Endothelial cell of umbilical vein (primary cell): ENCODE measurements around the gene RIC1. TPM values are rescaled to one million over a fixed set of nuclear protein-coding genes. Genes with fewer than 3 reads are reported as not detected.
"Not testable (repeated sequence)": the region's sequence is repeated elsewhere in the genome, so short reads cannot be mapped to it uniquely, and the experiment has no call there.

Experiments
- BruUV-seq: library from RNA; stranded (reverse); fragments of 400-500 nt; replicated peaks from 2 replicates; lab custom pipeline; 2021; lab: Mats Ljungman, UMichigan
- CTCF ChIA-PET: fragments of 300-600, 350-600 bp; sonication (Branson Sonifier 250); formaldehyde crosslinking; loops from one replicate; lab custom pipeline; 2021; ENCODE audit warnings: antibody characterized with exemption, inconsistent platforms; lab: Charles Lee
- POLR2A ChIA-PET: fragments of 300-600, 350-600 bp; sonication (Branson Sonifier 250); formaldehyde crosslinking; loops from one replicate; lab custom pipeline; 2021; ENCODE audit warnings: antibody characterized with exemption, inconsistent platforms; lab: Charles Lee
- DNase-seq: peaks from one replicate; pipeline ENCODE4 v3.0.0-alpha.2; 2011; ENCODE audit warnings: low read depth, low spot score
- FAIRE-seq: peaks from 2 replicates; lab custom pipeline; 2011; peaks lifted over from hg19 to GRCh38; lab: Jason Lieb, UNC
- H2AFZ ChIP-seq: 2 replicates; pipeline ENCODE4 v1.6.0; 2012; ENCODE audit warnings: low read depth, low read length, control low read depth, inconsistent platforms
- H3K27ac ChIP-seq: 2 replicates; pipeline ENCODE4 v1.5.1; 2011; ENCODE audit warnings: low read depth, mild to moderate bottlenecking, control low read depth, low read length, moderate library complexity; ENCODE audit not compliant: insufficient read depth
- H3K27me3 ChIP-seq, 2 experiments: 2 replicates each; pipeline versions ENCODE4 v1.6.0 to v1.6.1; 2011; ENCODE audit warnings: low read length in 2 of 2, mixed read lengths in 1 of 2; ENCODE audit not compliant: control insufficient read depth in 2 of 2, insufficient read depth in 2 of 2
- H3K36me3 ChIP-seq, 2 experiments: 2 replicates in 1 of 2; 3 replicates in 1 of 2; pipeline ENCODE4 v1.5.1; 2011; ENCODE audit warnings: low read length in 2 of 2, mild to moderate bottlenecking in 1 of 2, moderate library complexity in 1 of 2; ENCODE audit not compliant: control insufficient read depth in 2 of 2, insufficient read depth in 2 of 2; ENCODE audit errors: extremely low read depth in 1 of 2
- H3K4me1 ChIP-seq: 3 replicates; pipeline ENCODE4 v1.5.1; 2011; ENCODE audit warnings: mild to moderate bottlenecking, low read length; ENCODE audit not compliant: control insufficient read depth, insufficient read depth; ENCODE audit errors: extremely low read depth
- H3K4me2 ChIP-seq: 2 replicates; pipeline ENCODE4 v1.6.1; 2011; ENCODE audit warnings: low read length, control low read depth, mixed read lengths; ENCODE audit not compliant: insufficient read depth
- H3K4me3 ChIP-seq, 3 experiments: fragments of 200-600 bp in 1 of 3; sonication (generic), shearing (Covaris generic) in 1 of 3; replicated peaks in 1 of 3; 2 replicates each; pipeline ENCODE4 v1.5.1; 2011 to 2016; ENCODE audit warnings: control low read depth in 3 of 3, low read length in 3 of 3, mild to moderate bottlenecking in 2 of 3, inconsistent platforms in 1 of 3, low read depth in 1 of 3, moderate library complexity in 1 of 3; ENCODE audit not compliant: insufficient read depth in 1 of 3
- H3K79me2 ChIP-seq: 2 replicates; pipeline ENCODE4 v1.6.0; 2012; ENCODE audit warnings: low read length, inconsistent platforms; ENCODE audit not compliant: control insufficient read depth, insufficient read depth
- H3K9ac ChIP-seq: replicated peaks from 2 replicates; pipeline ENCODE3; 2011; ENCODE audit warnings: low read length, control low read depth; ENCODE audit not compliant: insufficient read depth; ENCODE audit errors: extremely low read depth
- H3K9me1 ChIP-seq: replicated peaks from 3 replicates; pipeline ENCODE4 v1.6.0; 2011; ENCODE audit warnings: mild to moderate bottlenecking, low read length; ENCODE audit not compliant: control insufficient read depth, insufficient read depth; ENCODE audit errors: extremely low read depth
- H3K9me3 ChIP-seq: replicated peaks from 2 replicates; pipeline ENCODE4 v1.5.1; 2012; ENCODE audit warnings: low read length, inconsistent platforms; ENCODE audit not compliant: control insufficient read depth, insufficient read depth
- H4K20me1 ChIP-seq: replicated peaks from 2 replicates; pipeline ENCODE3; 2011; ENCODE audit warnings: mild to moderate bottlenecking, low read length; ENCODE audit not compliant: control insufficient read depth, insufficient read depth; ENCODE audit errors: extremely low read depth
- EZH2 ChIP-seq: IDR thresholded peaks from 2 replicates; pipeline ENCODE4 v1.6.1; 2012; ENCODE audit warnings: borderline replicate concordance, low read depth, mild to moderate bottlenecking, moderate library complexity, low read length, inconsistent platforms; ENCODE audit not compliant: severe bottlenecking
- FOS ChIP-seq: IDR thresholded peaks from 2 replicates; pipeline ENCODE4 v1.6.1; 2011; ENCODE audit warnings: mild to moderate bottlenecking, low read length, moderate library complexity, borderline replicate concordance; ENCODE audit not compliant: insufficient read depth
- GATA2 ChIP-seq: IDR thresholded peaks from 2 replicates; pipeline ENCODE4 v1.7.0; 2011; ENCODE audit warnings: low read depth, mild to moderate bottlenecking, moderate library complexity, mixed read lengths, low read length; ENCODE audit not compliant: insufficient read length, insufficient read depth
- JUN ChIP-seq: IDR thresholded peaks from 2 replicates; pipeline ENCODE4 v1.6.1; 2011; ENCODE audit warnings: borderline replicate concordance, low read depth; ENCODE audit not compliant: insufficient read length, insufficient read depth
- MYC ChIP-seq: IDR thresholded peaks from one replicate; pipeline ENCODE4 v1.6.1; 2011; ENCODE audit warnings: mild to moderate bottlenecking, low read depth, low read length
- POLR2A ChIP-seq: IDR thresholded peaks from 2 replicates; pipeline ENCODE4 v1.6.1; 2012; ENCODE audit warnings: low read depth, mild to moderate bottlenecking, control low read depth, low read length
- POLR2AphosphoS5 ChIP-seq: IDR thresholded peaks from 2 replicates; pipeline ENCODE4 v1.6.1; 2012; ENCODE audit warnings: low read depth, mild to moderate bottlenecking, control low read depth, low read length, moderate library complexity; ENCODE audit not compliant: insufficient read depth
- dilution Hi-C: fragments of 300-500 bp; cut with MboI; formaldehyde crosslinking; loops from one replicate; pipeline ENCODE4 v1.15.0; 2019; ENCODE audit warnings: low sequenced_read_pairs; ENCODE audit not compliant: extremely low pct_ligation_motif_present
- intact Hi-C: fragments of 100-400 bp; cut with micrococcal nuclease; formaldehyde crosslinking; loops from one replicate; pipeline ENCODE4 v1.10.0; 2022
- polyA plus RNA-seq, 4 experiments: library from polyadenylated mRNA; depleted of rRNA in 3 of 4; stranded (reverse) in 3 of 4; unstranded in 1 of 4; fragments of >200 nt; gene quantifications; 2 replicates each; pipeline versions ENCODE4 v1.2.1 to v1.2.3, GENCODE V29; 2011 to 2012; ENCODE audit warnings: missing spikeins in 1 of 4
- total RNA-seq: library from RNA; stranded (reverse); gene quantifications from 2 replicates; pipeline ENCODE4 v1.2.3, GENCODE V29; 2021
- TF ChIP-seq, protein P1 (sequence below), 2 donors: IDR thresholded peaks; 1 replicate in 1 of 2; 2 replicates in 1 of 2; pipeline ENCODE4 v1.5.1; 2011; ENCODE audit warnings: low read length in 2 of 2, mild to moderate bottlenecking in 2 of 2, moderate library complexity in 2 of 2, control low read depth in 1 of 2, inconsistent platforms in 1 of 2, low read depth in 1 of 2; ENCODE audit not compliant: insufficient read depth in 1 of 2; ENCODE audit errors: extremely low read depth in 1 of 2
- TF ChIP-seq, protein P2 (sequence below): IDR thresholded peaks from 2 replicates; pipeline ENCODE4 v1.6.1; 2011; ENCODE audit not compliant: insufficient read depth, insufficient read length

Gene RIC1
- total and polyA plus RNA-seq, 2 donors (not counting 3 experiments of a cell fraction or from before 2014, with no cell fraction given), result 14.0 to 23.5 TPM

DNA sequence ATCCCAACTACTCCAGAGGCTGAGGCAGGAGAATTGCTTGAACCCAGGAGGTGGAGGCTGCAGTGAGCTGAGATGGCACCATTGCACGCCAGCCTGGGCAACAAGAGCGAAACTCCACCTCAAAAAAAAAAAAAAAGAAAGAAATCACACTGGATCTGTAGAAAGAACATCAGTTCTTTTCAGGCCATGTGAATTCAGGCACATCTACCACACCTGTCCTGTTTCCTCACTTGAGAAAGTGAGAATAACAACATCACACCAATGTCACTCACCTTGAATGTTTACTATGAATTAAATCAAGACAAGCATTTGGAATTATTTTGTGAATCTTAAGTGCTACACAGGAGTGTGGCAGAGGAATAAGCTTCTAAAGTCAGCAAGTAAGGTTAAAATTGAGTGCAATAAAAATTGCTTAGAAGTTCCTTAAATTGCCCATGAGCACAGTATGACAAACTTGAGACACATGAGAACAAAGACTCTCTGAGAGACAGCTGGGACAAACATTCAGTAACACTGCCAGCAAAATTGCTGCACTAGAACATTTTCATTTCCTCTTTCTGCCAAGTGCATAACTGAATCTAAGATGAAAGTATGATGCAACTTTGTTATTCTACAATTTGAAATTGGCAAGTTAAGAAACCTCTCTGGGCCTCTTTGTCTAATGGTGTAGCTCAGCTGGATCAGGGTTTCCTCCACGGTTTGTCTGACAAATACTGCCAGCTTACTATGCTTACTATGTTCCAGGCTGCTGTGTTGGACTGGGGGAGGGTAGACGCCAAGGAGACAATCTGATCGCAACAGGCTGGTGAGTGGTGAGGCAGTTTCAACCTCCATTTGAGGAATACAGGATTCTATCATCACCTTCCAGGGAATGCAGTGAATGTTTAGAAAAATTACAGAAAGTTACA is 1.9 kb upstream of the RIC1 start:
- Histone ChIP-seq H3K4me3 (peak overlapping the region in 1 of 3 experiments; percentile 99), H3K27ac (peak overlapping the region; percentile 85), H3K9me1 (no peaks in the 10 kb centered on the region), H3K27me3 (no peaks in the 10 kb centered on the region), H3K36me3 (no peaks in the 10 kb centered on the region), H3K9ac (peak overlapping the region; percentile 17), H3K4me1 (peaks cover 29% of the 10 kb centered on the region), H4K20me1 (no peaks in the 10 kb centered on the region), H2AFZ (peak overlapping the region; percentile 7), H3K79me2 (peaks cover 35% of the 10 kb centered on the region), H3K4me2 (peak overlapping the region; percentile 98), H3K9me3 (no peaks in the 10 kb centered on the region)
- peak; percentile 79 for DNase-seq
- intact Hi-C loops (no loop called here), dilution Hi-C loops (no loop called here)
- ChIA-PET POLR2A (interaction anchor here (0.7 kb wide), 1 partner anchor 207 kb away, joined by 3 read pairs; no protein-coding TSS in a partner anchor), CTCF (interaction anchor here (0.6 to 2.2 kb wide), 2 partner anchors 18 to 298 kb away, joined by 3 to 9 read pairs; no protein-coding TSS in a partner anchor)
- BruUV-seq, result no TSS peak
- TF ChIP-seq GATA2 (no peak), POLR2AphosphoS5 (peak; percentile 19), JUN (peak; percentile 18), MYC (no peak), FOS (no peak), POLR2A (no peak), EZH2 (no peak)
- TF ChIP-seq, protein P1, sequence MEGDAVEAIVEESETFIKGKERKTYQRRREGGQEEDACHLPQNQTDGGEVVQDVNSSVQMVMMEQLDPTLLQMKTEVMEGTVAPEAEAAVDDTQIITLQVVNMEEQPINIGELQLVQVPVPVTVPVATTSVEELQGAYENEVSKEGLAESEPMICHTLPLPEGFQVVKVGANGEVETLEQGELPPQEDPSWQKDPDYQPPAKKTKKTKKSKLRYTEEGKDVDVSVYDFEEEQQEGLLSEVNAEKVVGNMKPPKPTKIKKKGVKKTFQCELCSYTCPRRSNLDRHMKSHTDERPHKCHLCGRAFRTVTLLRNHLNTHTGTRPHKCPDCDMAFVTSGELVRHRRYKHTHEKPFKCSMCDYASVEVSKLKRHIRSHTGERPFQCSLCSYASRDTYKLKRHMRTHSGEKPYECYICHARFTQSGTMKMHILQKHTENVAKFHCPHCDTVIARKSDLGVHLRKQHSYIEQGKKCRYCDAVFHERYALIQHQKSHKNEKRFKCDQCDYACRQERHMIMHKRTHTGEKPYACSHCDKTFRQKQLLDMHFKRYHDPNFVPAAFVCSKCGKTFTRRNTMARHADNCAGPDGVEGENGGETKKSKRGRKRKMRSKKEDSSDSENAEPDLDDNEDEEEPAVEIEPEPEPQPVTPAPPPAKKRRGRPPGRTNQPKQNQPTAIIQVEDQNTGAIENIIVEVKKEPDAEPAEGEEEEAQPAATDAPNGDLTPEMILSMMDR (IDR thresholded peaks at IDR 0.05; ENCODE audit: extremely low read depth in 1 of 2, insufficient read depth in 1 of 2, low read depth in 1 of 2, low read length in 2 of 2), result no peak
- TF ChIP-seq, protein P2, sequence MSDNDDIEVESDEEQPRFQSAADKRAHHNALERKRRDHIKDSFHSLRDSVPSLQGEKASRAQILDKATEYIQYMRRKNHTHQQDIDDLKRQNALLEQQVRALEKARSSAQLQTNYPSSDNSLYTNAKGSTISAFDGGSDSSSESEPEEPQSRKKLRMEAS, result no peak
- peak; percentile 70 for FAIRE-seq

DNA sequence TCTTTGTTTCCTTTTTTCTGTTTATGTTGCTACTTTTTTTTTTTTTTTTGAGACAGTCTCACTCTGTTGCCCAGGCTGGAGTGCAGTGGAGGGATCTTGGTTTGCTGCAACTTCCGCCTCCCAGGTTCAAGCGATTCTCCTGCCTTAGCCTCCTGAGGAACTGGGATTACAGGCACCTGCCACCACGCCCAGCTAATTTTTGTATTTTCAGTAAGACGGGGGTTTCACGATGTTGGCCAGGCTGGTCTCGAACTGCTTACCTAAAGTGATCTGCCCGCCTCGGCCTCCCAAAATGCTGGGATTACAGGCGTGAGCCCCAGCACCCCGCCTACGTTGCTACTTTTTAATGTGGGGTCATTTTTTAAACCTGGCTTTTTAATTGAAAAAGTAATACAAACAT is 1.2 kb upstream of the RIC1 start:
- H3K36me3 ChIP-seq, dilution Hi-C loops, H3K9me1 ChIP-seq, H3K9me3 ChIP-seq, BruUV-seq, H3K27me3 ChIP-seq, H4K20me1 ChIP-seq, DNase-seq, FAIRE-seq: not testable (repeated sequence)
- H3K4me3 ChIP-seq, result peak overlapping the region; percentile 91 to 99 (median 93)
- intact Hi-C loops, result loop anchor here (1.0 to 2.0 kb wide), 2 partner anchors 91 to 358 kb away; no protein-coding TSS in a partner anchor
- H3K4me1 ChIP-seq, result peaks cover 28% of the 10 kb centered on the region
- H3K4me2 ChIP-seq, result peak overlapping the region; percentile 98
- H3K9ac ChIP-seq, result peak overlapping the region; percentile 94
- peak overlapping the region; percentile 85 for H3K27ac ChIP-seq
- H2AFZ ChIP-seq, result peak overlapping the region; percentile 65
- ChIA-PET CTCF (interaction anchor here (0.6 to 2.2 kb wide), 4 partner anchors 19 to 865 kb away, joined by 3 to 9 read pairs (median 4); partner anchors contain the start of gene CD274), POLR2A (interaction anchor here (1.5 kb wide), 1 partner anchor 19 kb away, joined by 11 read pairs; no protein-coding TSS in a partner anchor)
- H3K79me2 ChIP-seq, result peaks cover 42% of the 10 kb centered on the region
